Loucy (cell line): ENCODE results near the gene LRRN2.

ENCODE experiments used
- CTCF ChIP-seq: fragments of 200-600 bp; sonication (generic); conservative IDR thresholded peaks from 2 replicates; pipeline ENCODE4 v1.5.1; 2014; ENCODE audit warnings: mild to moderate bottlenecking, antibody characterized with exemption, low read length
- EZH2phosphoT487 ChIP-seq: fragments of 200-600 bp; IDR thresholded peaks from 2 replicates; pipeline ENCODE4 v1.6.1; 2018; ENCODE audit warnings: antibody characterized with exemption, mild to moderate bottlenecking, moderate library complexity, borderline replicate concordance

GRCh38 chr1:204574016-204574864 lies 111.3 kb downstream of the LRRN2 start:
- no peak for TF ChIP-seq CTCF
- no peak for TF ChIP-seq EZH2phosphoT487
